Measurements from ENCODE around the gene SPHK1.

DNA sequence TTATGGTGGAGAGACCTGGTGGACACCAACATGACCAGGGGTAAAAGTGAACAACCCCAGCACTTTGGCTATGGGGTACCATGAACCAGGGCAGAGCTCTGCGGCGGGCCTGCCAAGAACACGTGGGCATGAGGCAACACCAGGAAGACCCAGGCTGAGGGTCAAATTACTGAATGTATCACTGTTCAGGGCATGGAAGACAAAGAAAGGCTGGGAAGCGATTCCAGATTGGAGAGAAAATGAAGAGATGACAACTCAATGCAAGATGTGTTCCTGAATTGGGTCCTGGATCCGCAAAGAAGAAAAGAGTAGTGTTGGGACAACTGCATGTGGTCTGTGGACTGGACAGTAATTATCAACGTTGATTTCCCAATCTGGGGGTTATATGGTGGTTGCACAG is 19.8 kb downstream of the SPHK1 start:
- TF ChIP-seq POLR2A (IDR thresholded peaks at IDR 0.05; ENCODE audit: low read depth, low read length): no peak
- TF ChIP-seq TAF1 (IDR thresholded peaks at IDR 0.05; ENCODE audit: borderline replicate concordance, low read depth, low read length): no peak
